ENCODE measurements around the gene PTPRB. TPM values are rescaled to one million over a fixed set of nuclear protein-coding genes. Genes with fewer than 3 reads are reported as not detected.

PTPRB gene
- total RNA-seq, 3 donors from 2014 or later: 18.4 to 36.1 (median 33.6) TPM

DNA sequence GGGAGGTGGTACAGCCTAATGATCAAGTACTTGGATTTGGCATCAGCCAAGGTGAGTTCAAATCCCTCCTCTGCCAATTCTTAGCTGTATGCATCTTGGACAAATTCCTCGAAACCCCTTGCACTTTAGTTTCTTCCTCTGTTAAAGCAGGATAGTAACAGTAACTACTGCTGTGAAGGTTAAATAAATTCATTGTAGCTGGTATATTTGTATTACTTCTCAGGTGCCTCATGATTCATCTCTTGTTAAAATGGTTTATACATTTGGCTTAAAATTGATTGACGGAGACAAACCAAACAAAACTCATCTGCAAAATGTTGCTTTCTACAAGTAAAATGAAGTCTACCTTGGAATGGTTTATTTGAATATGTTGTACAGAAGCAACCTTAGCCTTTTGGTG is 2.3 kb upstream of the PTPRB start:
- intact Hi-C loops (cut with DNase I; ENCODE audit: low total_unique reads): no loop called here
- TF ChIP-seq, protein P1, sequence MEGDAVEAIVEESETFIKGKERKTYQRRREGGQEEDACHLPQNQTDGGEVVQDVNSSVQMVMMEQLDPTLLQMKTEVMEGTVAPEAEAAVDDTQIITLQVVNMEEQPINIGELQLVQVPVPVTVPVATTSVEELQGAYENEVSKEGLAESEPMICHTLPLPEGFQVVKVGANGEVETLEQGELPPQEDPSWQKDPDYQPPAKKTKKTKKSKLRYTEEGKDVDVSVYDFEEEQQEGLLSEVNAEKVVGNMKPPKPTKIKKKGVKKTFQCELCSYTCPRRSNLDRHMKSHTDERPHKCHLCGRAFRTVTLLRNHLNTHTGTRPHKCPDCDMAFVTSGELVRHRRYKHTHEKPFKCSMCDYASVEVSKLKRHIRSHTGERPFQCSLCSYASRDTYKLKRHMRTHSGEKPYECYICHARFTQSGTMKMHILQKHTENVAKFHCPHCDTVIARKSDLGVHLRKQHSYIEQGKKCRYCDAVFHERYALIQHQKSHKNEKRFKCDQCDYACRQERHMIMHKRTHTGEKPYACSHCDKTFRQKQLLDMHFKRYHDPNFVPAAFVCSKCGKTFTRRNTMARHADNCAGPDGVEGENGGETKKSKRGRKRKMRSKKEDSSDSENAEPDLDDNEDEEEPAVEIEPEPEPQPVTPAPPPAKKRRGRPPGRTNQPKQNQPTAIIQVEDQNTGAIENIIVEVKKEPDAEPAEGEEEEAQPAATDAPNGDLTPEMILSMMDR (IDR thresholded peaks at IDR 0.05): no peak
- no peak for TF ChIP-seq POLR2A (IDR thresholded peaks at IDR 0.05)
- no peaks in the 10 kb centered on the region for H3K36me3 ChIP-seq
- H3K4me1 ChIP-seq: no peaks in the 10 kb centered on the region
- H3K27me3 ChIP-seq: no peaks in the 10 kb centered on the region
- DNase-seq (ENCODE audit: low spot score in 2 of 2): no peak
- no peaks in the 10 kb centered on the region for H3K9me3 ChIP-seq
- H3K27ac ChIP-seq: no peak overlapping the region
- H3K4me3 ChIP-seq: no peak overlapping the region

DNA sequence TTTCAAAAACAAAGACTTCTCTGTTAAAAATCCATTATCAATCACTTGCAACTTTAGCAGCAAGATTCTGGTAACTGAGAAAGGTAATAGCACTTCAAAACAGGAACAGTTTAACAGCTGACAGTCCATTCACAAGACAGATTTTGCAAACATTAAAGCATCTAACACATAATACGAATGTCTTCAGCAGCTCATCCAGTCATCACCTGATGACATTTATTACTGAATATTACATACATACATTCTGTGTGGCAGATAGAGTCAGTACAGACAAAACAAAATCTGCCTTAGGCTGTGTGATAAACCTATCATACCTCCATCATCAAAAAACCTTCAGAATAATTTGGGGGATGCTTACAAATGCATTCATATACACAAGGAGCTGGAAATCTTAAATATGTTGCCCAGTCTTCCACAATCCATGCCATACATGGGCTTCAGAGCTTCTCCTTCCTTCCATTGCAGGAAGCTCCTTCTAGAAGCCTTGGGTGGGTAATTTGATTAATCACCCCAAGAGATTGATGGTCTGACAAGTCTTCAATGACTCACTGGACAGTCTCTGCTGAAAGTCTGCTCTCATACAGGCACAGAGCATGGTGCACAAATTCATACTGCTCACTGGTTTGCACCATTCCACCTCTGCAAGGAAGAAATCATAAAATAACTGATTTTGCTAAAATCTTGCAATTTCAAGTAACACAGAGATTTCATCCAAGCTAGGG is 1.6 kb upstream of the PTPRB start:
- intact Hi-C loops (cut with DNase I; ENCODE audit: low total_unique reads): no loop called here
- Histone ChIP-seq H3K4me1 (no peaks in the 10 kb centered on the region), H3K9me3 (no peaks in the 10 kb centered on the region), H3K36me3 (no peaks in the 10 kb centered on the region), H3K27ac (no peak overlapping the region), H3K4me3 (no peak overlapping the region), H3K27me3 (no peaks in the 10 kb centered on the region)
- TF ChIP-seq, protein P1 (IDR thresholded peaks at IDR 0.05): no peak
- TF ChIP-seq POLR2AphosphoS5 (IDR thresholded peaks at IDR 0.05) (no peak), POLR2A (IDR thresholded peaks at IDR 0.05) (no peak)
- DNase-seq (ENCODE audit: low spot score in 2 of 2): no peak

DNA sequence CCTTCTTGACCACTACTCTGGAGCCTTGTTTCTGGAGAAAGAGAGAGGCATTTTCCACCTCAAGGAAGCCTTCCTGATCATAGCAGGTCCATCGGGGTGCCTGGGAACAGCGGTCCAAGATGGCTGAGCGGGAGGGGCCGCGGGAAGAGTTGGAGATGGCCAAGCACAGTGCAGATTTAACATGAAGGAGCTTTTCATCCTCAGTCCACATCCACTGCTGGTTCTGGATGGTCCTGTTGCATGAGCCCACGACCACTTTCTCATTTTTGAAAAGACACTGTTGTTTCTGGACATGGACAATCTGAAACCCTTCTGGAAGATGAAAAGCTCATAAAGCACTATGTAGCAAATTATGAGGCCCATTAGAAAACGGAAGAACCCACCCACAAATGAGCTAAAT is 1.5 kb downstream of the PTPRB start:
- H3K36me3 ChIP-seq: no peaks in the 10 kb centered on the region
- H3K4me3 ChIP-seq: peak overlapping the region in 2 of 3 donors; percentile 17 to 43
- H3K9me3 ChIP-seq: no peaks in the 10 kb centered on the region
- DNase-seq (ENCODE audit: low spot score in 2 of 2): no peak
- intact Hi-C loops (cut with DNase I; ENCODE audit: low total_unique reads): no loop called here
- TF ChIP-seq, protein P1 (IDR thresholded peaks at IDR 0.05): no peak
- no peak for TF ChIP-seq POLR2AphosphoS5 (IDR thresholded peaks at IDR 0.05)
- no peak for TF ChIP-seq POLR2A (IDR thresholded peaks at IDR 0.05)
- H3K27me3 ChIP-seq: no peaks in the 10 kb centered on the region
- H3K4me1 ChIP-seq: no peaks in the 10 kb centered on the region
- H3K27ac ChIP-seq: no peak overlapping the region

DNA sequence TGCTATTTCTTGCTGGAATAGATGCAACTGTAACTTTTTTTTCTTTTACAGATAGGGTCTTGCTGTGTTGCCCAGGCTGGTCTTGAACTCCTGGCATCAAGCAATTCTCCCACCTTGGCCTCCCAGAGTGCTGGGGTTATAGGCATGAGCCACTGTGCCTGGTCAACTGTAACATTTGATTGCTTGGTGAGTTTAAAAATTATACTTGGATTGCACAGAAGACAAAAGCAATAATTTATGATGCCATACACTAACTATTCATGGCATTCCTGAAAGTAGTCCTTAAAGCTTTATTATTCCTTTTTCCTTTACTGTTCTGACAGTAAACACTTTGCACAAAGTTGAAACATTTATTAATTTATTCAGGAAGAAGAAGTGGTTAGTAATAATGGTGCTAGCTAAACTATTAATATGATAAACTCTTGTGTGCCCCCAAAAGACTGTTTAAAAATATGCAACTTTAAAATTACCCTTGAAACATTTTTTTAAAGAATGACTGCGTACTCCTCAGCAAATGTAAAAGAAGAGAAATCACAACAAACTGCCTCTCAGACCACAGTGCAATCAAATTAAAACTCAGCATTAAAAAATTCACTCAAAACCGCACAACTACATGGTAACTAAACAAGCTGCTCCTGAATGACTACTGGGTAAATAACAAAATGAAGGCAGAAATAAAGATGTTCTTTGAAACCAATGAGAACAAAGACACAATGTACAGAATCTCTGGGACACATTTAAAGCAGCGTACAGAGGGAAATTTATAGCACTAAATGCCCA is 8.3 kb downstream of the PTPRB start:
- no peaks in the 10 kb centered on the region for H3K4me1 ChIP-seq
- no peaks in the 10 kb centered on the region for H3K27me3 ChIP-seq
- intact Hi-C loops (cut with DNase I; ENCODE audit: low total_unique reads): loop anchor here (2.0 kb wide), 1 partner anchor 18 kb away; no protein-coding TSS in a partner anchor
- H3K4me3 ChIP-seq: no peak overlapping the region
- no peak for TF ChIP-seq POLR2A (IDR thresholded peaks at IDR 0.05)
- no peak for TF ChIP-seq POLR2AphosphoS5 (IDR thresholded peaks at IDR 0.05)
- TF ChIP-seq, protein P1 (IDR thresholded peaks at IDR 0.05): no peak
- H3K9me3 ChIP-seq: no peaks in the 10 kb centered on the region
- H3K36me3 ChIP-seq: no peaks in the 10 kb centered on the region
- no peak overlapping the region for H3K27ac ChIP-seq
- DNase-seq (ENCODE audit: low spot score in 2 of 2): no peak

DNA sequence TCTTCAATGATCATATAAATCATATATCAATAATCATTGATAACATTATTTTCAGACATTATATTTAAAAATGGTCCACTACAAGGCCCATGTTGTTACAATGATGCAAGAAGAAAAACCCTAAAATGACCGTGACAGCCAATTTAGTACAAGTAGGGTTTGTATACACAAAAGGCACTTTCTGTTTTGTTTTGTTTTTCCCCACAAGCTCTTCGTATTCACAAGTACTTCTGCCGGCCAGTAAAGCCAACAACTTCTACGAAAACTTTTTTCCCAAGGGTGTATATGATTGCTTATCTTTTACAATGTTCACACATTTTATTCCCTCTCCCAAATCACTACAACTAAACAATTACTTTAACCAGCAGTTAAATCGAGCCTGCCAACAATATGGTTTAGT is 9.6 kb downstream of the PTPRB start:
- no peak for DNase-seq (ENCODE audit: low spot score in 2 of 2)
- TF ChIP-seq, protein P1 (IDR thresholded peaks at IDR 0.05): no peak
- TF ChIP-seq POLR2AphosphoS5 (IDR thresholded peaks at IDR 0.05) (no peak), POLR2A (IDR thresholded peaks at IDR 0.05) (no peak)
- intact Hi-C loops (cut with DNase I; ENCODE audit: low total_unique reads): loop anchor here (2.0 kb wide), 1 partner anchor 19 kb away; no protein-coding TSS in a partner anchor
- Histone ChIP-seq H3K36me3 (no peaks in the 10 kb centered on the region), H3K27me3 (no peaks in the 10 kb centered on the region), H3K4me3 (no peak overlapping the region), H3K27ac (no peak overlapping the region), H3K9me3 (no peaks in the 10 kb centered on the region), H3K4me1 (no peaks in the 10 kb centered on the region)
